Hematopoietic multipotent progenitor cell treated with erythropoietin and hydrocortisone succinate and interleukin-3 and kit ligand, for 17 days (in vitro differentiated cells): Measurements from ENCODE around the gene ALDH1B1.

ENCODE experiments used
- DNase-seq: peaks from one replicate; pipeline ENCODE4 v3.0.0-alpha.2; 2015; ENCODE audit warnings: low spot score

Gene ALDH1B1

DNA sequence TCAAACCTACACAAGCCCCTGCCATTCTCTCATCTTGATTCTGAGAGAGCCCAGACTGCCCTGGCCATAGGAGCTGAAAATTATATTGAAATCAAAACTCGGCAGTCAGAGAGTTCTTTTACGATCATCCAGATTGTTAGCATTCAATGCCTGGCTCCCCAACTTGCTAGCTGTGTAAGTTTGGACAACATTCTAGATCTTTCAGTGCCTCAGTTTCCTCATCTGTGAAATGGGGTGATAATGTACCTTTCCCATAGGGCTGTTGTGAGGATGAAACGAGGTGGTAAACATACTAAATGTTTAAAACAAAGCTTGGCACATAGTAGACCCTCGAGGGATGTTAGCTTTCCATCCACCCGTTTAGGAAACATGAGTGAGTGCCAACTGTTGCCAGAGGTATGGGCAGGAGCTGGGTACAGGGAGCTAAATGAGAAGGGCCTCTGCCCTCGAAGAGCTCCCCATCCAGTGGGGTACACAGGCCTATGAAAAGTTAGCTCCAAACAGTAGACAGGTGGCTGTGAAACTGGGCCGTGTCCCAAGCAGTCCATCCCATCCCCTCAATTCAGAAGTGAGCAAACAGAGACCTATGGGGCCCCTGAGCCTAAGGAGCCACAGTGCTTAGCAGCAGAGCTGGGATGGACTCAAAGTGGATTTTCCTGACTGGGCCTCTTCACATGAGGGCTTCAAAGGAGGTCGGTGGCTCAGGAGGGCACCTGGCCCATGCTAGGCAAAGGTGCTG is 49.0 kb downstream of the ALDH1B1 start:
- no peak for DNase-seq

DNA sequence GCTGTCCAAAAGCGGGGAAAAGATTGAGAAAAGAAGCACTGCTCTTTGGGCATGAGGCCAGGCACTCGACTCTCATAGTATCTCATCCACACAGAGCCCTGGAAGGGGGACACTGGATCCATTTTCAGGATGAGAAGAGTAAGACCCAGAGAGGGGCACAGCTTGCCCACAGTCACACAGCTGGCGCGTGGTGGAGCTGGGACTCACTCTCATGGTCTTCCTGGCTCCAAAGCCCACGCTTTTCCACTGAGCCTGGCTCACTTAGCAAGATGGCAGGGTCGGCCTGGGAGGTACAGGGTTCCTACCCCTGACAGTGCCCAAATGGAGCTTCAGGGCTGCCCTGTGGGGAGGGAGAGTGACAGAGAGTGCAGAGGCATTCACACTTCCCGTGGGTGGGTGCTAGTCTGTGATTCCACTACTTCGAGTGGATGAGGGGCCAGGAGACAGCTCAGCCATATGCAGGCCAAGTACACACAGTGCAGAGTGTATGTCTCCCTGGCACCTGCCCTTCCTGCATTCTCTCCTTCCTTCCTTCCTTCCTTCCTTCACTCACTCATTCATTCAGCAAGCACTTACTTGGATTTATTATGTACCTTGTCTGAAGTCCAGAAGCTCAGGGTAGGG is 50.1 kb downstream of the ALDH1B1 start:
- no peak for DNase-seq

GRCh38 chr9:38443181-38443580 is 50.7 kb downstream of the ALDH1B1 start:
- no peak for DNase-seq

- no peak for DNase-seq
Observed at GRCh38 chr9:38443597-38443996, 51.1 kb downstream of the ALDH1B1 start.

DNA sequence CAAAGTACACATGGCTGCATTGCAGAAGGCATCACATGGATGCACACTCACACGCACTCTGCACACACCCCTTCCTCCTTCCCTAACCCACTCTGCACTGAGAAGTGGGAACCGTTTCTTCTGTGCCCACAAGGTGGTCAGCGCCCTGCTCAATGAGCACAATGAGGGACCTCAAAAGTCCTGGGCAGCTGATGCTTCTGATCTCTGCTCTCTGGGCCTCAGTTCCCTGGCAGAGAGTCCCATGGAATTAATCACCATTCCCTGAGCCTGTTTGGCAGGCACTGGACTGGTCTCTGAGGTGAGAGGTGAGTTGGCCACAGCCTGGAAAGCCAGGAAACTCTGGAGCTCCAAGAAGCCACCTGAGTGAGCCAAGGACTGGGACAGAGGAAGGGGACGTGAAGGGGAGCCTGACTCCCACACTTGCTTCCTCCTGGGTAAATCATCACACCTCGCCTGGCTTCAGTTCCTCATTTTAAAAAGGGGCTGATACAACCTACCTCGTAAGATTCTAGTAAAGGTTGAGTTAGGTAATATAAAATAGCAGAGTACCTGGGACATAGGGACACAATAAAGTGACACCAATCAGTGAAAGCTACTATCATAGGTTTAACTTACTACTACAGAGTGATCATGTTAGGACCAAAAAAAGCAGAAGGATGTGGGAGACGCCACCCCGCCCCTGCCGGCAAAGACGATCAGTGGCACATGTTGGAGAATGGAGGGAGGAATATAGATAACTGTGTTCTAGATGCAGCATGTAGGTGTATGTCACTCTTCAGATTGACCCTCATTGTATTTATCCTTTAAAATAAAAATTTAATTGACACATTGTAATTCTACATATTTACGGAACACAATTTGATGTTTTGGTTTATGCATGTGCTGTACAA is 52.9 kb downstream of the ALDH1B1 start:
- DNase-seq: no peak

GRCh38 chr9:38447703-38448102 is 55.2 kb downstream of the ALDH1B1 start:
- DNase-seq: no peak
